ENCODE measurements around the gene DYNC2H1.

The DYNC2H1 gene, protein sequence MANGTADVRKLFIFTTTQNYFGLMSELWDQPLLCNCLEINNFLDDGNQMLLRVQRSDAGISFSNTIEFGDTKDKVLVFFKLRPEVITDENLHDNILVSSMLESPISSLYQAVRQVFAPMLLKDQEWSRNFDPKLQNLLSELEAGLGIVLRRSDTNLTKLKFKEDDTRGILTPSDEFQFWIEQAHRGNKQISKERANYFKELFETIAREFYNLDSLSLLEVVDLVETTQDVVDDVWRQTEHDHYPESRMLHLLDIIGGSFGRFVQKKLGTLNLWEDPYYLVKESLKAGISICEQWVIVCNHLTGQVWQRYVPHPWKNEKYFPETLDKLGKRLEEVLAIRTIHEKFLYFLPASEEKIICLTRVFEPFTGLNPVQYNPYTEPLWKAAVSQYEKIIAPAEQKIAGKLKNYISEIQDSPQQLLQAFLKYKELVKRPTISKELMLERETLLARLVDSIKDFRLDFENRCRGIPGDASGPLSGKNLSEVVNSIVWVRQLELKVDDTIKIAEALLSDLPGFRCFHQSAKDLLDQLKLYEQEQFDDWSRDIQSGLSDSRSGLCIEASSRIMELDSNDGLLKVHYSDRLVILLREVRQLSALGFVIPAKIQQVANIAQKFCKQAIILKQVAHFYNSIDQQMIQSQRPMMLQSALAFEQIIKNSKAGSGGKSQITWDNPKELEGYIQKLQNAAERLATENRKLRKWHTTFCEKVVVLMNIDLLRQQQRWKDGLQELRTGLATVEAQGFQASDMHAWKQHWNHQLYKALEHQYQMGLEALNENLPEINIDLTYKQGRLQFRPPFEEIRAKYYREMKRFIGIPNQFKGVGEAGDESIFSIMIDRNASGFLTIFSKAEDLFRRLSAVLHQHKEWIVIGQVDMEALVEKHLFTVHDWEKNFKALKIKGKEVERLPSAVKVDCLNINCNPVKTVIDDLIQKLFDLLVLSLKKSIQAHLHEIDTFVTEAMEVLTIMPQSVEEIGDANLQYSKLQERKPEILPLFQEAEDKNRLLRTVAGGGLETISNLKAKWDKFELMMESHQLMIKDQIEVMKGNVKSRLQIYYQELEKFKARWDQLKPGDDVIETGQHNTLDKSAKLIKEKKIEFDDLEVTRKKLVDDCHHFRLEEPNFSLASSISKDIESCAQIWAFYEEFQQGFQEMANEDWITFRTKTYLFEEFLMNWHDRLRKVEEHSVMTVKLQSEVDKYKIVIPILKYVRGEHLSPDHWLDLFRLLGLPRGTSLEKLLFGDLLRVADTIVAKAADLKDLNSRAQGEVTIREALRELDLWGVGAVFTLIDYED (N-terminal part only)

DNA sequence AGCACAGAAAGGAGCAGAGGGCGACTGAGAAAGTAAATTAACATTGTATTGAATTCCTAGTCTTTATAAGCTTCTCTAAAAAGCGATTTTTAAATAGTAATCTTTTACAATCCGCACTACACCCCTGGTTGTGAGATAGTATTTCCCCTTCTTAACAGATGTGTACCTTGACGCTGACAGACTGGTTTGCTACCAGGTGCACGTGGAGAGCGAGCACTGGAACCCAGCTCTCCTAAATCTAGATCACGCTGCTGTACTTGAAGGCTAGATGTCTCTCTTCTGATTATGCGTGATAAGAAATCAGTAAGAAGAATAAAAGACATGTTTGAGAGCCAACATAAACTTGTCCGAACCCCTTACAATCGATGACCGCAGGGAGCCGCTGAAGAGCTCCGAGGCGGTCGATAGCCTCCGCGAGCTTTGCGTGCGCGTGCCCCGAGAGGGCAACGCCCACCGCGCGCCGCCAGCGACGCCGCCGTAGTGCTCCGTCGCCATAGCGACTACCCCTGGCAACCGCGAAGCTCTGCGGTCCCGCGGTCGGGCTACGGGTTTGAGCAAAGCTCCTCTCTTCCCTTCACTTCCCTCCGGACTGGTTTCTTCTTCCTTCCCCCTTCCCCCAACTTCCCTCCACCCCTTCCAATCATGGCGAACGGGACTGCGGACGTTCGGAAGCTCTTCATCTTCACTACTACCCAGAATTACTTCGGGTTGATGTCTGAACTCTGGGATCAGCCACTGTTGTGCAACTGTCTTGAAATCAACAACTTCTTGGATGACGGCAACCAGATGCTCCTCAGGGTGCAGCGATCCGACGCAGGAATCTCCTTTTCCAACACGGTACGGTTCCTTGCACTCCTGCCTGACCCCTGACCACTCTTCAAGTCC lies at the start of gene DYNC2H1:
TSS of gene DYNC2H1 (plus strand) at position 494 of the 885 bp plus-strand sequence. CDS start at position 643, 149 bp downstream.
- Histone ChIP-seq H3K79me2 (ENCODE audit: insufficient read depth, low read length) (no peaks in the 10 kb centered on the region), H3K4me1 (ENCODE audit: insufficient read depth, low read length) (peaks cover 17% of the 10 kb centered on the region), H3K27me3 (ENCODE audit: insufficient read depth, low read length, poor library complexity) (peaks cover 3% of the 10 kb centered on the region), H3K27ac (ENCODE audit: low read length) (peak within 1 kb of the TSS; percentile 53), H3K4me3 (ENCODE audit: low read depth in 1 of 2, low read length in 2 of 2) (peak within 1 kb of the TSS; percentile 37 to 75; a peak in 3 of 4 replicates), H3K36me3 (ENCODE audit: insufficient read depth, low read length) (no peaks in the 10 kb centered on the region), H3K9me3 (ENCODE audit: insufficient read depth, low read length, severe bottlenecking) (no peaks in the 10 kb centered on the region), H3K4me2 (ENCODE audit: insufficient read depth, low read length) (peak within 1 kb of the TSS; percentile 91), H3K9ac (ENCODE audit: low read depth, low read length) (peak within 1 kb of the TSS; percentile 48), H4K20me1 (ENCODE audit: insufficient read depth, low read length) (no peaks in the 10 kb centered on the region), H2AFZ (ENCODE audit: low read depth, low read length) (peak within 1 kb of the TSS; percentile 76)
- peak; percentile 81 for DNase-seq
- no peak for TF ChIP-seq EZH2 (IDR thresholded peaks at IDR 0.05; ENCODE audit: borderline replicate concordance, low read depth, low read length, severe bottlenecking)
- TF ChIP-seq, protein P1, sequence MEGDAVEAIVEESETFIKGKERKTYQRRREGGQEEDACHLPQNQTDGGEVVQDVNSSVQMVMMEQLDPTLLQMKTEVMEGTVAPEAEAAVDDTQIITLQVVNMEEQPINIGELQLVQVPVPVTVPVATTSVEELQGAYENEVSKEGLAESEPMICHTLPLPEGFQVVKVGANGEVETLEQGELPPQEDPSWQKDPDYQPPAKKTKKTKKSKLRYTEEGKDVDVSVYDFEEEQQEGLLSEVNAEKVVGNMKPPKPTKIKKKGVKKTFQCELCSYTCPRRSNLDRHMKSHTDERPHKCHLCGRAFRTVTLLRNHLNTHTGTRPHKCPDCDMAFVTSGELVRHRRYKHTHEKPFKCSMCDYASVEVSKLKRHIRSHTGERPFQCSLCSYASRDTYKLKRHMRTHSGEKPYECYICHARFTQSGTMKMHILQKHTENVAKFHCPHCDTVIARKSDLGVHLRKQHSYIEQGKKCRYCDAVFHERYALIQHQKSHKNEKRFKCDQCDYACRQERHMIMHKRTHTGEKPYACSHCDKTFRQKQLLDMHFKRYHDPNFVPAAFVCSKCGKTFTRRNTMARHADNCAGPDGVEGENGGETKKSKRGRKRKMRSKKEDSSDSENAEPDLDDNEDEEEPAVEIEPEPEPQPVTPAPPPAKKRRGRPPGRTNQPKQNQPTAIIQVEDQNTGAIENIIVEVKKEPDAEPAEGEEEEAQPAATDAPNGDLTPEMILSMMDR (IDR thresholded peaks at IDR 0.05; ENCODE audit: borderline replicate concordance, extremely low read depth, low read length, poor library complexity, severe bottlenecking) = peak; percentile 57
- ATAC-seq (ENCODE audit: insufficient read depth, low read depth) = peak; percentile 90

DNA sequence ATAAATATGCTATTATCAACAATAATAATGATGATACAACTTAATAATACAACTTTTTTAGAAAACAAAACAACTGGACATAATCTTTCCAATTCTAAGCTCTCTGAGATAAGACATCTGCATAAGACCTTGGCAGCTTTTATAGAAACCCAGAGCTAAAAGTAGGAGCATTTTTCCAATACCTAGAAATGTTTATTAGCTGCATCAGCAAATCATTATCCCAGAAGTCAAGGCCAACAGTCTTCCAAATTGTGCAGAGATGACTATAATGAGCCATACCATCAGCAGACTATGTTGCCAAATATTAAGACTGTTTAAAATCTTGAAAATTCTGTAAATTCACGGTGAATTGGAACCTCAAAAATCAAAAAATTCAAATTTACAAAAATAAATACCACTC lies 47.6 kb upstream of the DYNC2H1 start:
- H3K4me1 ChIP-seq (ENCODE audit: insufficient read depth, low read length) = no peaks in the 10 kb centered on the region
- H3K79me2 ChIP-seq (ENCODE audit: insufficient read depth, low read length) = no peaks in the 10 kb centered on the region
- no peaks in the 10 kb centered on the region for H3K27me3 ChIP-seq (ENCODE audit: insufficient read depth, low read length, poor library complexity)
- H3K36me3 ChIP-seq (ENCODE audit: insufficient read depth, low read length) = peaks cover 73% of the 10 kb centered on the region
- H4K20me1 ChIP-seq (ENCODE audit: insufficient read depth, low read length) = no peaks in the 10 kb centered on the region; the same call in 1 of the 2 replicates
- no peak overlapping the region for H3K9ac ChIP-seq (ENCODE audit: low read depth, low read length)
- H3K9me3 ChIP-seq (ENCODE audit: insufficient read depth, low read length, severe bottlenecking) = no peaks in the 10 kb centered on the region
- H3K4me2 ChIP-seq (ENCODE audit: insufficient read depth, low read length) = no peak overlapping the region
- no peak for DNase-seq
- no peak for TF ChIP-seq EZH2 (IDR thresholded peaks at IDR 0.05; ENCODE audit: borderline replicate concordance, low read depth, low read length, severe bottlenecking)
- TF ChIP-seq, protein P1 (IDR thresholded peaks at IDR 0.05; ENCODE audit: borderline replicate concordance, extremely low read depth, low read length, poor library complexity, severe bottlenecking) = no peak
- H3K27ac ChIP-seq (ENCODE audit: low read length) = no peak overlapping the region
- no peak overlapping the region for H2AFZ ChIP-seq (ENCODE audit: low read depth, low read length)
- H3K4me3 ChIP-seq (ENCODE audit: low read depth in 1 of 2, low read length in 2 of 2) = no peak overlapping the region
- no peak for ATAC-seq (ENCODE audit: insufficient read depth, low read depth)

DNA sequence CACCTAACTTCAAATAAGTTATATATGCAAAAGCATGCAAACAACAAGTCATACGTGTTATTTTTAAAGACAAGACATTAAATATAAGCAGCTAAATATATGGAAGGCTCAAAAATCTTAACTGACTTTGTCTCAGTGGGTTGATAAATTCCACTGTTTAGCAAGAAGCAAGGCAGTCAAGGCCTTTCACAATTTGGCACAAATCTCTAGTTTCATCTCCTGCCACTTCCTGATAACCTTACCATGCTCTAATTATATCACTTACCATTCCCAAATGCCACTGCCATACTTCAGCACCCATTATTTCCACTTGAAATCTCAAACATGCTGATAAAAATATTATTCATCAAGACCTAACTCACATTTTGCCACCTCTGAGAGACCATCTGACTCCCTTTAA lies 42.1 kb upstream of the DYNC2H1 start:
- DNase-seq (no peak), ATAC-seq (ENCODE audit: insufficient read depth, low read depth) (no peak)
- no peak overlapping the region for H3K4me2 ChIP-seq (ENCODE audit: insufficient read depth, low read length)
- no peak overlapping the region for H3K4me3 ChIP-seq (ENCODE audit: low read depth in 1 of 2, low read length in 2 of 2)
- H3K27ac ChIP-seq (ENCODE audit: low read length) = no peak overlapping the region
- H3K9ac ChIP-seq (ENCODE audit: low read depth, low read length) = no peak overlapping the region
- no peak for TF ChIP-seq EZH2 (IDR thresholded peaks at IDR 0.05; ENCODE audit: borderline replicate concordance, low read depth, low read length, severe bottlenecking)
- TF ChIP-seq, protein P1 (IDR thresholded peaks at IDR 0.05; ENCODE audit: borderline replicate concordance, extremely low read depth, low read length, poor library complexity, severe bottlenecking) = no peak
- H2AFZ ChIP-seq (ENCODE audit: low read depth, low read length) = no peak overlapping the region
- H3K27me3 ChIP-seq (ENCODE audit: insufficient read depth, low read length, poor library complexity) = no peaks in the 10 kb centered on the region
- peaks cover 34% of the 10 kb centered on the region for H3K79me2 ChIP-seq (ENCODE audit: insufficient read depth, low read length)
- peaks cover 8% of the 10 kb centered on the region; the same call in 1 of the 2 replicates for H4K20me1 ChIP-seq (ENCODE audit: insufficient read depth, low read length)
- H3K4me1 ChIP-seq (ENCODE audit: insufficient read depth, low read length) = peaks cover 14% of the 10 kb centered on the region
- H3K36me3 ChIP-seq (ENCODE audit: insufficient read depth, low read length) = peaks cover 59% of the 10 kb centered on the region
- H3K9me3 ChIP-seq (ENCODE audit: insufficient read depth, low read length, severe bottlenecking) = no peaks in the 10 kb centered on the region
